Pancreas (tissue), 10 donors: ENCODE measurements around the gene RPP38. TPM values are rescaled to one million over a fixed set of nuclear protein-coding genes. Genes with fewer than 3 reads are reported as not detected.

ENCODE experiments used
- ATAC-seq, 4 donors: fragments of 200-7000 bp; cut with Tn5 transposase; one replicate each; pipeline versions ENCODE4 v1.8.0 to v1.9.1; 2020; ENCODE audit warnings: mild to moderate bottlenecking in 4 of 4, moderate library complexity in 4 of 4
- DNase-seq, 6 donors: peaks; one replicate each; pipeline ENCODE4 v3.0.0-alpha.2; 2020
- FAIRE-seq: peaks from 2 replicates; lab custom pipeline; 2012; peaks lifted over from hg19 to GRCh38; lab: Jason Lieb, UNC
- H3K27ac ChIP-seq, 4 donors: fragments of 200-600 bp; sonication (generic); 1 replicate in 3 of 4; 2 replicates in 1 of 4; pipeline versions ENCODE4 v1.5.0 to v1.8.0; 2020
- H3K27me3 ChIP-seq, 4 donors: fragments of 200-600 bp; one replicate each; pipeline ENCODE4 v1.8.0; 2021
- H3K36me3 ChIP-seq, 3 donors: fragments of 200-600 bp; sonication (generic) in 1 of 3; one replicate each; pipeline versions ENCODE4 v1.5.0 to v1.8.0; 2020 to 2021
- H3K4me1 ChIP-seq, 3 donors: fragments of 200-600 bp; one replicate each; pipeline ENCODE4 v1.8.0; 2021
- H3K4me3 ChIP-seq, 4 donors: fragments of 200-600 bp; sonication (generic) in 2 of 4; one replicate each; pipeline versions ENCODE4 v1.5.0 to v1.8.0; 2020 to 2021
- H3K9me3 ChIP-seq, 4 donors: fragments of 200-600 bp; one replicate each; pipeline ENCODE4 v1.8.0; 2021
- CTCF ChIP-seq, 4 donors: fragments of 200-600 bp; sonication (generic) in 3 of 4; IDR thresholded peaks; one replicate each; pipeline versions ENCODE4 v1.5.0 to v1.8.0; 2021; ENCODE audit warnings: antibody characterized with exemption in 4 of 4
- WGBS, 2 donors: extraction: QIAGEN DNeasy Blood & Tissue Kit; methylation state at CpG; one replicate each; pipeline ENCODE4 v1.1.7; 2013; 5-methylcytosine and 5-hydroxymethylcytosine counted together
- intact Hi-C, 3 donors: fragments of 100-400 bp; cut with DNase I; formaldehyde crosslinking; loops; one replicate each; pipeline versions ENCODE4 v1.11.1 to v1.14.2; 2022
- polyA plus RNA-seq, 2 donors: library from polyadenylated mRNA; stranded (reverse); fragments of 200-250 nt; gene quantifications; one replicate each; pipeline ENCODE4 v1.2.3, GENCODE V29; 2013
- total RNA-seq, 6 donors: library from RNA; stranded (reverse); fragmentation: NEBNext Ultra II Directional in 4 of 6; extraction: Animal tissue kit (Norgen Biotek cat#: 25700) in 4 of 6; gene quantifications; one replicate each; pipeline versions ENCODE4 v1.2.1 to v1.2.4, GENCODE V29; 2021 to 2023
- donor health status: healthy with polysubstance abuse.
- donor health status: DM: no; HTN: no; CAD: no; lungs with moderate emphysema.
- donor health status: DM: no; HTN: no; CAD: no.
- donor health status: control.
- donor health status: control.
- donor health status: Bipolar disorder and iron deficiency.
- donor health status: DM: yes; HTN: yes; CAD: no.
- donor health status: DM: no; HTN: no; CAD: no.
- donor health status: DM: no; HTN: no; CAD: no.
- donor health status: DM: yes; HTN: yes; CAD: no.

The RPP38 gene
- total and polyA plus RNA-seq, 8 donors = 4.0 to 14.9 (median 6.9) TPM

DNA sequence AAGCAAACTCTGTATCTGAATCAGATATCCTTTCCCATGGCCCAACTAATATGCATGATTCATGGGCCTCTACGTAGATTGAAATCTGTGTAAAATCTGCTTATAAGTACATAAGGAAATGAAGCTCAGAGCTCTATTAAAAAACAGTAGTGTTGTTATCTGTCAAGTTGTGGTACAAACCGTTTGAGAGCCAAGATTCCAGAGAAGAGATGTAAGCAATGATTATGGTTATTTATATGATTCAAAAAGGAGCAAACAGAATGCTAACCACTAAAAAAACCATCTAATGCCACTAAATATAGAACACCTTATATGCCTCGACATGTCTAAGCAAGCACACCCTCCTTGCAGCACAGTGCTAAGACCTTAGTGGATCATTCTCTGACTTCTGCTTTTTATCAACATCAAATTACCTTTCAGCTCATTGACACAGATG is 26.6 kb downstream of the RPP38 start:
- FAIRE-seq = no peak
- intact Hi-C loops = no loop called here
- H3K27me3 ChIP-seq = no peaks in the 10 kb centered on the region
- no peak for TF ChIP-seq CTCF (IDR thresholded peaks at IDR 0.05)
- H3K4me1 ChIP-seq = no peaks in the 10 kb centered on the region
- H3K27ac ChIP-seq = no peak overlapping the region
- H3K36me3 ChIP-seq = peaks cover 0 to 6% (median 5%) of the 10 kb centered on the region in 3 donors
- H3K4me3 ChIP-seq = no peak overlapping the region
- DNase-seq = no peak
- H3K9me3 ChIP-seq = no peaks in the 10 kb centered on the region
- WGBS, 2 donors = 64 to 69% methylated on average over 3 of the region's 3 CpGs
- no peak for ATAC-seq

GRCh38 chr10:15124190-15124589 is 27.0 kb downstream of the RPP38 start:
- ATAC-seq (no peak), FAIRE-seq (no peak), DNase-seq (no peak)
- no peak overlapping the region for H3K27ac ChIP-seq
- H3K36me3 ChIP-seq = peaks cover 0 to 5% (median 2%) of the 10 kb centered on the region in 3 donors
- intact Hi-C loops = no loop called here
- H3K27me3 ChIP-seq = no peaks in the 10 kb centered on the region
- WGBS, 2 donors = 93 to 94% methylated on average over 9 of the region's 9 CpGs
- H3K9me3 ChIP-seq = no peaks in the 10 kb centered on the region
- no peaks in the 10 kb centered on the region for H3K4me1 ChIP-seq
- H3K4me3 ChIP-seq = no peak overlapping the region
- no peak for TF ChIP-seq CTCF (IDR thresholded peaks at IDR 0.05)

DNA sequence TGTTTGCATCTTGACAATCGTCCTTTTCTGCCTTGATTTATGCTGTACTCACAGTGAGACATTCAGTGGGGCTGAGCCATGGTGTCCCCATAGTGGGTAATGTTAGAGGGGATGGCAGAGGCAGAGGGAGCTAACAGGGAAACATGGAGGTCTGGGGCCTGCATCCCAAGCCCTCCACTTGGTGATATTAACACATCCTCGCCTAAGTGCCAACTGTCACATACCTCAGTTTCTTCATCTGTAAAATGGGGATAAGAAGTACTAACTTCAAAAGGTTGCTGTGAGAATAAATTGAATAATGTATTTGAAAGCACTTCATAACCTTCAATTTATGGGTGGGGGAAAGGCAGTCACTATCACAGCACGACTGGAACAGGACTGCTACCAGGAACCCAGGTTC is 27.8 kb downstream of the RPP38 start:
- FAIRE-seq = no peak
- no peaks in the 10 kb centered on the region for H3K27me3 ChIP-seq
- no peak for TF ChIP-seq CTCF (IDR thresholded peaks at IDR 0.05)
- H3K27ac ChIP-seq = no peak overlapping the region
- H3K9me3 ChIP-seq = no peaks in the 10 kb centered on the region
- no peak overlapping the region for H3K4me3 ChIP-seq
- no peak for ATAC-seq
- H3K4me1 ChIP-seq = no peaks in the 10 kb centered on the region
- WGBS, 2 donors = 81 to 92% methylated on average over 3 of the region's 3 CpGs
- peaks cover 0 to 5% (median 0%) of the 10 kb centered on the region in 3 donors for H3K36me3 ChIP-seq
- intact Hi-C loops = no loop called here
- no peak for DNase-seq

DNA sequence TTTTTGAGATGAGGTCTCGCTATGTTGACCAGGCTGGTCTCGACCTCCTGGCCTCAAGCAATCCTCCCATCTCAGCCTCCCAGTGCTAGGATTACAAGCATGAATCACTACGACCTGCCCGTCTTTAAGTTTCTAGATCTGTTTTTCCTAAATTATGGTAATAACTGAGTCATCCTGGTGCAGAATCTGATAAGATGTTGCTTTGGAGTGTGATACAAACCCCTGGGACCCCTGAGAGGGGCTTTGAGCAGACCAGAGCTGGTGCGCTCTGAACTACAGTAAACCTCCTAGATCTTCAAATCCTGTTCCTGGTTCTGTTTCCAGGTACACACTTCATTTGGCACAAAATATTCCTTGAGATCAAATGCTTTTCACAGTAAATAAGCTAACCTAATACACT is 34.2 kb downstream of the RPP38 start:
- H3K9me3 ChIP-seq = no peaks in the 10 kb centered on the region
- DNase-seq = no peak
- intact Hi-C loops = no loop called here
- H3K27ac ChIP-seq = no peak overlapping the region
- no peak for FAIRE-seq
- no peaks in the 10 kb centered on the region for H3K4me1 ChIP-seq
- H3K36me3 ChIP-seq = peaks cover 0 to 20% (median 13%) of the 10 kb centered on the region in 3 donors
- no peak for ATAC-seq
- TF ChIP-seq CTCF (IDR thresholded peaks at IDR 0.05) = no peak
- 98% methylated on average over 5 of the region's 5 CpGs for WGBS, 2 donors
- no peaks in the 10 kb centered on the region for H3K27me3 ChIP-seq
- H3K4me3 ChIP-seq = no peak overlapping the region

GRCh38 chr10:15136129-15137035 is 39.2 kb downstream of the RPP38 start:
- Histone ChIP-seq H3K36me3 (peaks cover 0 to 20% (median 13%) of the 10 kb centered on the region in 3 donors), H3K27ac (no peak overlapping the region), H3K9me3 (no peaks in the 10 kb centered on the region), H3K4me3 (no peak overlapping the region), H3K4me1 (no peaks in the 10 kb centered on the region), H3K27me3 (no peaks in the 10 kb centered on the region)
- 92 to 97% methylated on average over 11 of the region's 11 CpGs for WGBS, 2 donors
- intact Hi-C loops = no loop called here
- DNase-seq (no peak), FAIRE-seq (no peak), ATAC-seq (no peak)
- no peak for TF ChIP-seq CTCF (IDR thresholded peaks at IDR 0.05)
